CD4-positive, alpha-beta T cell treated with Interleukin-21 for 1 hour (primary cell): ENCODE results near the gene CHCT1.

Experiments used
- DNase-seq: peaks from one replicate; pipeline ENCODE4 v3.0.0-alpha.2; 2020

The CHCT1 gene

DNA sequence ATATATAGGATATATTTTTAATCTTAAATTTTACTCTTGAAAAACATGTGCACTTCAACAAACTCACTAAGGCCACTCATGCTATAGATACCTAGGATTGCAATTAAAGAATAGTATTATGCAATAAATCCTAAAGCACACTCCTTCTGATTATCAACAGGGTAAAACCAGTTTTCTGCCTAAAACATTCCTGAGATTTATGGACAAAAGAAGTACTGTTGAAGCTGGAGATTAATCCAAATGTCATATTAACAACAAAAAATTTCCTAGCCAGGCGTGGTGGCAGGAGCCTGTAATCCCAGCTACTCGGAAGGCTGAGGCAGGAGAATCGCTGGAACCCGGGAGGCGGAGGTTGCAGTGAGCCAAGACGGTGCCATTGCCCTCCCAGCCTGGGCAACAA is 21.4 kb downstream of the CHCT1 start:
- no peak for DNase-seq

GRCh38 chr17:60445144-60445543 is 22.9 kb downstream of the CHCT1 start:
- DNase-seq, result no peak

DNA sequence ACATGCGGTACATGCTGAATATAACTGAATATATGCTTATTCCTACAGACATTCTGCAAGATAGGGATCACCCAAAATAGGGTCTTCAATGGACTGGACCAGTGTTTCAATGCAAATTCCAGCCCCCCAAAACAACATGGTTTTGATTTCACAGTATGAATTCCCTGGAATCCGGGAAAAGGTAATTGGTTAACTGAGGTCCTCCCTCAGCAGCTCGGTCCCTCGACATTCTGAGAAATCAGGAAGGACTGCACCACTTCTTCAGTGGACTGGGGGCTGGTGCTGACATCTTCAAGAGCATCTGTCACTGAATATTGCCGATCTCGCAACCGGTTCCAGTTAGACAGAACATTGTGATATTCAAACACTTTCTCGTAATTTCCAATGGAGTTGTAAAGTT is 25.1 kb downstream of the CHCT1 start:
- no peak for DNase-seq

- DNase-seq, result no peak
Observed at GRCh38 chr17:60451071-60451470, 28.8 kb downstream of the CHCT1 start.

DNA sequence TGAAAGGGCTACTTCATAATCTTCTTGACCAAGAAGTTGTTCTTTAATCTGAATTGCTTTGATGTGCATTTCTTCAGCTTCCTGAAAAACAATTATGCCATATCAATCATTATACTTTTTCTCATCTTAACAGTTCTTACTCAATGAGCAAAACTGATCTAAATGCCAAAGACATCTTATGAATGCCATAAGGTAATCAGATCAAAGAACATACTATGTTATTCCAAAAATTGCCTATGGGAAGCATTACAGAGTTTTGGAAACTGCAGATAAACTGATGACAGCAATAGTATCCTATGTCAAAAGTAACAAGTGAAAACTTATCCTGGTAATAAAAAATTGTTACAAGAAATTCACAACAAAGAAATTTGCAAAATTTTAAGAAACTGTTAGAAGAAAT is 29.7 kb downstream of the CHCT1 start:
- DNase-seq, result no peak

- DNase-seq, result no peak
Observed at GRCh38 chr17:60455378-60455777, 33.1 kb downstream of the CHCT1 start.

- DNase-seq, result no peak
Observed at GRCh38 chr17:60457148-60457547, 34.9 kb downstream of the CHCT1 start.

DNA sequence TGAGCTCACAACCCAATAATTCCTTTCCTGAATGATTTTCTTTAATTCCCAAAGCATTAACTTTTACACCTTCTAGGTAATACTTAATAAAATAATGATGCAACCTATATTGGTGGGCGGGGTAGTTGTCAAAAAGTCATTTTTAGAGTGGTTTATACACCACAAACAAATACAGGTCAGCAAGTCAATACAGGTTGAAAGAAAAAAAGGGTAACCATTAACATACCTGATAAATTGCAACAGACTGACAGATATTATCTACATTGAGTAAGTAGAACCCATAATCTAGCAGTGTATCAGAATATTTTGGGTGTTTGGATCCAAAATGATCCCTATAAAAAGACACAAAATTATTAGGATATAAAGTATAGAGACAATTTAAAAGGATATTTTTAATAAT is 39.3 kb downstream of the CHCT1 start:
- no peak for DNase-seq

DNA sequence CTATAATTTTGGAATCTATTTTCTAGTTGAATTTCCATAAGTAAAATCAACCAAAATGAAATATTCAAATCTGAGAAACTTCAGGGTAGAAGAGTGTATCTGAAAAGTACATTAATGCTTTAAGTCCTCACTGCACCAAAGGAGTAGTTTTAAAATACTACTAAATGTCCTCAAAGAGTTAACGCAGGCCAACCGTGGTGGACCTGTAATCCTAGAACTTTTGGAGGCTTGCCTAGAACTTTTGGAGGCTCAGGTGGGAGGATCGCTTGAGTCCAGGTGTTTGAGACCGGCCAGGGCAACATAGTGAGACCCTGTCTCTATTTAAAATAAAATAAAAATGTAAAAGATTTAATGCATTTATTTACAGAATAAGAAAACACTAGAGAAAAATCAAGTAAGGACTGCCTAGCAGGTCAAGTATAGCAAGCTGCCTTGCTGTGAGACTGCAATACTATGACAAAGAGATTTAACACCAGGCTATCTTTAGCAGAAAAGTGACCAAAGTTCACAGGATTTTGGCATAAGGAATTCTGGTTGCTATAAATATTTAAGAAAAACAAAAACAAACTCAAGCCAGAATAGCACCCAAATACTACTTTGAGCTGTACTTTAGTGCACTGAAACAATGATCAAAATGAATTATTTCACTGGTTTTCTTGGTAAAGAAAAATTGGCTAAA is 41.0 kb downstream of the CHCT1 start:
- no peak for DNase-seq

GRCh38 chr17:60464343-60464742 is 42.1 kb downstream of the CHCT1 start:
- no peak for DNase-seq

DNA sequence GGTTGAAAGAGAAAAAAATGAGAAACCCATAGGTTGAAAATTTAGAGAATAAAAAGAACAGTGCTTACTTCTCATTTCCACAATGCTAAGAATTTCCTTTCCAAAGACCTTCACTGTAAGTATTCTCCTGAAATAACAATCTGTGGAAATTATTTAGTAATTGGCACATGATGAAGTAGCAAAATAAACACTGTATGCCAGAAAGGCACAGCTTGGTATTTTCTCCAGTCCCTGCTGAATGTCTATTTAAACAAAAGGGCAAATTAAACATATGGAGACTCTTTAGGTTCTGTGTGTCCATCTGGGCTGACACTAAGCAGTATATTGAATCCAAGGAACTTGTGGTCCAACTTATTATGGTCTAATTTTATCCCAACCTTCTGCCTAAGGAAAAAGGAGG is 46.1 kb downstream of the CHCT1 start:
- no peak for DNase-seq

- no peak for DNase-seq
Observed at GRCh38 chr17:60471451-60471850, 49.2 kb downstream of the CHCT1 start.

GRCh38 chr17:60472449-60472848 is 50.2 kb downstream of the CHCT1 start:
- no peak for DNase-seq

GRCh38 chr17:60473788-60474187 is 51.5 kb downstream of the CHCT1 start:
- DNase-seq, result no peak
